MCF 10A (cell line): Measurements from ENCODE around the gene GGT6. TPM values are rescaled to one million over a fixed set of nuclear protein-coding genes. Genes with fewer than 3 reads are reported as not detected.
A peak's percentile ranks its signal among the peaks of the same experiment; 100 is the strongest.
"Not testable (repeated sequence)": the region's sequence is repeated elsewhere in the genome, so short reads cannot be mapped to it uniquely, and the experiment has no call there.

Experiments
- BruUV-seq: library from RNA; stranded (reverse); fragments of 400-500 nt; replicated peaks from 2 replicates; lab custom pipeline; 2021; lab: Mats Ljungman, UMichigan
- CTCF ChIA-PET: fragments of 300-600 bp; sonication (Branson Sonifier 250); formaldehyde crosslinking; extraction: SDS; loops from one replicate; lab custom pipeline; 2021; ENCODE audit warnings: antibody characterized with exemption, inconsistent platforms; lab: Yijun Ruan, JAX
- POLR2A ChIA-PET: fragments of 300-600, 350-650 bp; sonication (Branson Sonifier 250); formaldehyde crosslinking; extraction: SDS; loops from one replicate; lab custom pipeline; 2020; ENCODE audit warnings: antibody characterized with exemption, inconsistent platforms; lab: Yijun Ruan, JAX
- DNase-seq: peaks from one replicate; pipeline ENCODE4 v3.0.0-alpha.2; 2018; ENCODE audit not compliant: unreplicated experiment
- H3K27ac Mint-ChIP-seq: one replicate; pipeline ENCODE4 v1.8.0; 2022; ENCODE audit warnings: mild to moderate bottlenecking, low read depth, mixed read lengths; ENCODE audit not compliant: unreplicated experiment
- H3K27me3 Mint-ChIP-seq: one replicate; pipeline ENCODE4 v1.8.0; 2022; ENCODE audit warnings: mixed read lengths; ENCODE audit not compliant: insufficient read depth, unreplicated experiment
- H3K36me3 Mint-ChIP-seq: one replicate; pipeline ENCODE4 v1.8.0; 2022; ENCODE audit warnings: mild to moderate bottlenecking, moderate library complexity, mixed read lengths; ENCODE audit not compliant: insufficient read depth, unreplicated experiment
- H3K4me1 Mint-ChIP-seq: one replicate; pipeline ENCODE4 v1.8.0; 2022; ENCODE audit warnings: mixed read lengths; ENCODE audit not compliant: insufficient read depth, unreplicated experiment
- H3K4me3 Mint-ChIP-seq: one replicate; pipeline ENCODE4 v1.8.0; 2022; ENCODE audit warnings: mild to moderate bottlenecking, moderate library complexity, mixed read lengths; ENCODE audit not compliant: unreplicated experiment
- H3K9me3 Mint-ChIP-seq: one replicate; pipeline ENCODE4 v1.8.0; 2022; ENCODE audit warnings: mixed read lengths; ENCODE audit not compliant: unreplicated experiment
- CTCF ChIP-seq: fragments of 200-600 bp; IDR thresholded peaks from one replicate; pipeline ENCODE4 v1.8.0; 2022; ENCODE audit warnings: antibody characterized with exemption, mild to moderate bottlenecking; ENCODE audit not compliant: unreplicated experiment
- intact Hi-C: fragments of 100-400 bp; cut with micrococcal nuclease; formaldehyde crosslinking; loops from 2 replicates; pipeline ENCODE4 v1.14.1; 2022
- total RNA-seq: library from RNA; stranded (reverse); gene quantifications from 2 replicates; pipeline ENCODE4 v1.2.3, GENCODE V29; 2022

GGT6 gene
- total RNA-seq, 1 experiment from 2014 or later = not detected

- Mint-ChIP-seq H3K36me3 (no peaks in the 10 kb centered on the region), H3K27me3 (peaks cover 45% of the 10 kb centered on the region), H3K27ac (no peak overlapping the region), H3K4me3 (no peak overlapping the region), H3K4me1 (no peaks in the 10 kb centered on the region), H3K9me3 (no peaks in the 10 kb centered on the region)
- ChIA-PET POLR2A (no interaction called here), CTCF (interaction anchor here (0.6 to 2.1 kb wide), 3 partner anchors 40 to 523 kb away, joined by 3 to 10 read pairs (median 5); no protein-coding TSS in a partner anchor)
- DNase-seq = no peak
- no peak for TF ChIP-seq CTCF
- intact Hi-C loops = no loop called here
- no TSS peak for BruUV-seq
Measured at GRCh38 chr17:4607261-4607741, 46.9 kb upstream of the GGT6 start.

GRCh38 chr17:4605826-4606225 is 45.4 kb upstream of the GGT6 start:
- intact Hi-C loops = no loop called here
- no peak for DNase-seq
- CTCF ChIA-PET = no interaction called here
- Mint-ChIP-seq H3K27ac (no peak overlapping the region), H3K9me3 (no peaks in the 10 kb centered on the region), H3K4me1 (no peaks in the 10 kb centered on the region), H3K27me3 (peaks cover 43% of the 10 kb centered on the region), H3K4me3 (no peak overlapping the region), H3K36me3 (no peaks in the 10 kb centered on the region)
- no TSS peak for BruUV-seq
- no peak for TF ChIP-seq CTCF
- POLR2A ChIA-PET = interaction anchor here (0.7 kb wide), 1 partner anchor 858 kb away, joined by 3 read pairs; no protein-coding TSS in a partner anchor

- H3K36me3 Mint-ChIP-seq, POLR2A ChIA-PET, H3K4me3 Mint-ChIP-seq, H3K27ac Mint-ChIP-seq, CTCF ChIA-PET, intact Hi-C loops, H3K9me3 Mint-ChIP-seq, BruUV-seq, H3K4me1 Mint-ChIP-seq, DNase-seq: not testable (repeated sequence)
- H3K27me3 Mint-ChIP-seq = peaks cover 41% of the 10 kb centered on the region
Measured at GRCh38 chr17:4604736-4605135, 44.4 kb upstream of the GGT6 start.

GRCh38 chr17:4604111-4604644 is 43.8 kb upstream of the GGT6 start:
- TF ChIP-seq CTCF = no peak
- peaks cover 39% of the 10 kb centered on the region for H3K27me3 Mint-ChIP-seq
- no peaks in the 10 kb centered on the region for H3K36me3 Mint-ChIP-seq
- no peaks in the 10 kb centered on the region for H3K9me3 Mint-ChIP-seq
- no TSS peak for BruUV-seq
- intact Hi-C loops = no loop called here
- H3K27ac Mint-ChIP-seq = no peak overlapping the region
- peak; percentile 8 for DNase-seq
- H3K4me1 Mint-ChIP-seq = no peaks in the 10 kb centered on the region
- ChIA-PET POLR2A (no interaction called here), CTCF (interaction anchor here (0.9 kb wide), 1 partner anchor 285 kb away, joined by 4 read pairs; no protein-coding TSS in a partner anchor)
- H3K4me3 Mint-ChIP-seq = no peak overlapping the region
